NCI-H1436 (cell line): ENCODE measurements around the gene SDC4.

Experiments used
- DNase-seq: peaks from one replicate; lab custom pipeline; 2025; lab: John Stamatoyannopoulos, UW

The SDC4 gene

GRCh38 chr20:45347936-45348778 is at the start of gene SDC4:
TSS of gene SDC4 (minus strand) at chr20:45348424. CDS start at chr20:45348384, 40 bp downstream.
- DNase-seq = peak; percentile 19

- DNase-seq = no peak
Observed at GRCh38 chr20:45395114-45395415, 46.8 kb upstream of the SDC4 start.

- no peak for DNase-seq
Observed at GRCh38 chr20:45394221-45395113, 46.2 kb upstream of the SDC4 start.

- peak; percentile 6 for DNase-seq
Observed at GRCh38 chr20:45392733-45393132, 44.5 kb upstream of the SDC4 start.

- no peak for DNase-seq
Observed at GRCh38 chr20:45391559-45391958, 43.3 kb upstream of the SDC4 start.

GRCh38 chr20:45390931-45391330 is 42.7 kb upstream of the SDC4 start:
- DNase-seq = no peak

- DNase-seq = no peak
Observed at GRCh38 chr20:45387274-45387673, 39.0 kb upstream of the SDC4 start.

DNA sequence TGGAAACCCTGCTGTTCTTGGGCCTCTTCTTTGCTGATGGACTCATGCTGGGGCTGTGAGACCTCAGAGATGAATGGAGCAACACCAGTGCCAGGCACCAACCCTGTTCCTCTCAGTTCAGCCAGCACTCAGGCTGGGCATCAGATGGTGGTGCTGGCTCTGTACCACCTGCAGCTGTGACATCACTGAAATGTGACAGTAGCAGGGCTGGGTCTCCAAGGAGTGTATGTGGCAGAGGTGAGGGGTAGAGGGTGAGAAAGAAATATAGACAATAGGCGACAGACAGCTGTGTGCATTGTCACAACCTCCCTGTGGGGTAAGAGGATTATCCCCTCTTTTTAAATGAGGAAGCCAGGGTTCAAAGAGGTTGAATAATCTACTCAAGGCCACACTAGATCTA is 30.0 kb upstream of the SDC4 start, which contains the start of gene TP53TG5:
TP53TG5 (minus strand) TSS at position 135 of the 400 bp plus-strand sequence; CDS start at position 46, 89 bp downstream.
- no peak for DNase-seq

- DNase-seq = no peak
Observed at GRCh38 chr20:45377269-45377668, 29.0 kb upstream of the SDC4 start.

- DNase-seq = no peak
Observed at GRCh38 chr20:45374966-45375365, 26.7 kb upstream of the SDC4 start.

GRCh38 chr20:45374101-45374467 is 25.9 kb upstream of the SDC4 start:
- DNase-seq = no peak

DNA sequence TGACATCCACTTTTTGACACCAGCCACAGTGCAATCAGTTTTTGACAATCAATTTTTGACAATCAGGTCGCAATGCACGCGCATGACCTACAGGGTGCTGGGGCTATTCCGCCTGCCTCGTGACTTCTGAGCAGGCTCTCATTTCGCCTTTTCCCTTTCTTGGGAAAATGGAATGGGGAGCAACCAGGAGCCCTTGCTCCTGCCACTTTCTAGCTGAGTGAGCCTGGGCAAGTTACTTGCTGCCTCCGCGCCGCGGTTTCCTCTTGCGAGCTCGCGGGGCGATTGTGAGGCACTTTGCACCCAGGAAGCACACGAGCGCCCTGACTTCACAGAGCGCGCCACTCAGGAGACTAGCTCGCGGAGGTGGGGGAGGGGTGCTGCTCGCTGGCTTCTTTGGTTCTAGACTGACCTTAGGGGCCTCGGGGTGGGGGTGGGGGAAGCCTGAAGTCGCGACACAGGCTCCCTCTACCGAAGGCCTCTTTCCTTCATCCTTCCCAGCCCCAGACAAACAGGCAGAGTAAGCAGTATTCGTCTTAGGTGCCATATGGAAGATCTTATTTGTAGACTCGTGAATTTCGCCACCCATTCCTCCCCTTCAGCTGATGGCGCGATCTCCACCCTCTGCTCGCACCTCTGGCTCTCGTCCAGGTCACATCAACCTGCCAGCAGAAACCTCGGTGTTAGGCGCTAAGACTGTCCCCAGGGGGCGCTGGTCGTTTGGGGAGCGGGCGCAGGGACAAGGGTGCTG is 25.3 kb upstream of the SDC4 start:
- peak; percentile 81 for DNase-seq

DNA sequence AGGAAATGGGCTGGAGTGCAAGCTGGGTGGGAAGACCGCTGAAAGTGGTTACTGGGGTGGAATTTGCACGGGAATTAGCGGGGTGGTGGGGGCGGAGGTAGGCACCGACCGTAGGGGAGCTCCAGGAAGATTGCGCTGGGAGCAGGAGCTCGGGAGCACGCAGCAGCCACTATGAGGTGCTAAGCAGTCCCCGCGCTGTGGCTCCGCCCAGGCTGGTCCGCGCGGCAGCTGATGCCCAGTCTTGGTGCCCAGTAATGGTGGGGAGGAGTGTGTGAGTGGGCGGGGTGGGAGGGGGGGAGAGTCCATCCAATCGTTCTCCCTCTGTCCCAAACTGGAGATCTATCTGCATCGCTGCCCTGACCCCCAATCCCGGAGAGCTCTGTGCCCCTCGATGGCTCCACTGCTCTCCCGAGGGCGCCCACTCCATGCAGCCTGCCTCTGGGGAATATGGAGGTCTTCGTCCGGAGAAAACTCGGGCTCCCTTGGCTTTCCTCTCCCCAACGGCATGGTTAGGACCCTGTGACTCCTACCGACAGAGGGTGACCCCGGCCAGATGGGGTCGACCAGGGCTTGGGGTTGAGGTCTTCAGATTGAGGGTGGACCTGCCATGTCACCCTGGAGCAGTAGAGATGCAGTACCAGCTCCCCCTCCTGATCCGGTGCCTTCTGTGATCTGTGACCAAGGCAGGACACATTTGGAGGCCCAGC is 24.6 kb upstream of the SDC4 start:
- no peak for DNase-seq

- no peak for DNase-seq
Observed at GRCh38 chr20:45372241-45372640, 24.0 kb upstream of the SDC4 start.

DNA sequence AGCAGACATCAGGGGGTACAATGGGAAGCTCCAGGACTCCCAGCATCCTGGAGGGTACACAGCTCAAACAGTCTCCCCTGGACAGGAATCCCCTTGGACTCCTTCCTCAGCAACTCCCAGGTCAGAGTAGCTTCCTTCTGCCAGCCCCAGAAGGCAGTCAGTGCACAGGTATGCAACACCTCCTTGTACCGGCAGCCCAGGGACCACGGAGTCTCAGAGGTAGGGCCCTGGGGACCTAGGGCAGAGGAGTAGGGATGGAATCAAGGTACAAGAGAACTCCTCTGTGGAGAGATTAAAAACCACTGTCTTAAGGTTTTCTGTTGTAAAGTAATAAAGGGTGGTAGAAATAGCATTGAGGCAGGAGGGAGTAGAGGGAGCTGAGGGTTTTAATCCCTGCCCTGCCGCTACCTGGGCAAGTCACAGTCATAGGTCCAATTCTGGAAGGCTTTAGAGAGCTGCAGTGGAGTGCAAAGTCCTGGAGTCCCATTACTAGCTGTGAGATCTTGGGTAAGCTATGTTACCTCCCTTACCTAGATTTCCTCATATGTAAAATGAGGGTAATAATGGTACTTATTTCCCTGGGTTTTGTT is 22.4 kb upstream of the SDC4 start:
- DNase-seq = no peak

DNA sequence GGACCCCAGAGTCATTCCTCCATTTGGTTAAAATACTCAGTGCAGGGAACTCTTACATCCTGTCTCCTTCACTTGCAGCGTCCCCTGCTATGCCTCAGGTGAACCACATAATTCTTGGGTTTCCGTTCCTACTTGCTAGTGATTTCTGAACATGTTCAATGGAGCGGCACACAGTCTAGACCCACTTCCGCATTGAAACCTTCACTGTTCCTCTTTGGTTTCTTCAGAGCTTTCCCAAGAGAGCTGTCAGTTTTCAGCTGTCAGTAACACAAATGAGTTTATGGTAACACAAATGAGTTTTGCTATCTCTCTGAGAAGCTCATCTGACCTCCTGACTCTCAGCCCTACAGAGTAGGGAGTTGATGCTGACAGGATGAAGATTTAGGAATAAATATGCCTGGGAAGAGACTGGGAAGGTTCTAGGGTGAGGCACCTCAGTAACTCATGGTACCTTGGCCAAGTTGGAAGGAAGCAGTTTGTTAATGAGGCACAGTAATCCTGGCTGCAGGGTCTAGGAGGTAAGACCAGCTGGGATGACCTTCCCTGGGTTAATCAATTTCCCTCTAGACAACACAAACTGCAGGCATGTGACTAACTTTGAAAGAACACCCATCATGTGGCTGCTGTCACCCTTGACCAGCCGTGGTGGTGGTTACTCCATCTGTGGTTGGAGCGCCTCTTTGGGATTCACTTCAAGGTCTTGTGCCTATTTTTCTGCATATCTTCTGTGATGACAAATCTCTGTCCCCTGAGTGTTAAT is 20.2 kb upstream of the SDC4 start:
- no peak for DNase-seq

GRCh38 chr20:45367126-45367525 is 18.9 kb upstream of the SDC4 start:
- DNase-seq = no peak

- no peak for DNase-seq
Observed at GRCh38 chr20:45366631-45367030, 18.4 kb upstream of the SDC4 start.

DNA sequence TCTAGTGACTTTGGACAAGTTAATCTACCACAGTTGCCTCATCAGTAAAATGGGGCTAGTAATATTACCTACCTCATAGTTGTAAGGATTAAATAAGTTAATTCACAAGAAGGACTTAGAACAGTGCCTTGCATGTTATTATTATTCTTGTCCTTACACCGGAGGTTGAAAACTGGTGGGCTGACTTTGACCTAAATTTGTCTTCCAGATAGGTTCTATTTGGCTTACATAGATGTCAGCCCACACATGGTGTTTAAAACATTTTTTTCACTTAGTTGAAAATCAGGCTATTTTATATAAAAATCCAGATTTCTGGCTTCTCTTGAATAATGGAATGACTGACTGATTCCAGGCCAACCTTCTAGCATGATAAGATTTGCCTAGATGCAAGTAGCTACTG is 18.0 kb upstream of the SDC4 start:
- DNase-seq = no peak

GRCh38 chr20:45365444-45365970 is 17.3 kb upstream of the SDC4 start:
- DNase-seq = no peak
